HepG2 (cell line): ENCODE measurements around the gene AP2S1. TPM values are rescaled to one million over a fixed set of nuclear protein-coding genes. Genes with fewer than 3 reads are reported as not detected.

Experiments used
- ATAC-seq: fragments of 200-7000 bp; cut with Tn5 transposase; 3 replicates; pipeline ENCODE4 v1.9.1; 2020; ENCODE audit warnings: mild to moderate bottlenecking, moderate library complexity
- BruUV-seq: library from RNA; stranded (reverse); fragments of 400-500 nt; replicated peaks from 2 replicates; lab custom pipeline; 2021; lab: Mats Ljungman, UMichigan
- CTCF ChIA-PET: fragments of 300-600 bp; formaldehyde crosslinking; extraction: SDS; loops from one replicate; lab custom pipeline; 2021; ENCODE audit warnings: low total read pairs, inconsistent platforms, low intra/inter-chr PET ratio; lab: Yijun Ruan, JAX
- POLR2A ChIA-PET: fragments of 350-600 bp; sonication (Branson Sonifier 250); formaldehyde crosslinking; loops from one replicate; lab custom pipeline; 2020; ENCODE audit warnings: antibody characterized with exemption, inconsistent platforms; lab: Yijun Ruan, JAX
- DNase-seq: peaks from one replicate; pipeline ENCODE4 v3.0.0-alpha.2; 2015; ENCODE audit warnings: low spot score
- FAIRE-seq: peaks from 3 replicates; lab custom pipeline; 2011; peaks lifted over from hg19 to GRCh38; lab: Jason Lieb, UNC
- H2AFZ ChIP-seq: one replicate; pipeline ENCODE4 v1.6.1; 2011; ENCODE audit warnings: low read length, inconsistent platforms
- H3K27ac ChIP-seq: fragments of 300-600 bp; 3 replicates; pipeline ENCODE4 v1.8.0; 2011; ENCODE audit warnings: mixed run types, mild to moderate bottlenecking, mixed read lengths, low read length, inconsistent platforms; ENCODE audit not compliant: insufficient read depth; ENCODE audit errors: extremely low read length
- H3K27me3 ChIP-seq, 2 experiments: fragments of 200-600 bp in 1 of 2; 2 replicates in 1 of 2; 3 replicates in 1 of 2; pipeline versions ENCODE4 v1.6.0 to v1.8.0; 2011; ENCODE audit warnings: low read length in 2 of 2, mild to moderate bottlenecking in 2 of 2, moderate library complexity in 2 of 2, inconsistent platforms in 1 of 2; ENCODE audit not compliant: insufficient read depth in 2 of 2, control insufficient read depth in 1 of 2
- H3K36me3 ChIP-seq, 2 experiments: fragments of 200-600 bp in 1 of 2; replicated peaks in 1 of 2; 2 replicates in 1 of 2; 3 replicates in 1 of 2; pipeline versions ENCODE4 v1.5.1 to v1.8.0; 2011; ENCODE audit warnings: low read length in 2 of 2, inconsistent platforms in 1 of 2; ENCODE audit not compliant: insufficient read depth in 2 of 2, control insufficient read depth in 1 of 2
- H3K4me1 ChIP-seq: 2 replicates; pipeline ENCODE4 v1.5.1; 2012; ENCODE audit warnings: low read length, inconsistent platforms; ENCODE audit not compliant: insufficient read depth
- H3K4me2 ChIP-seq: 2 replicates; pipeline ENCODE4 v1.6.0; 2011; ENCODE audit warnings: low read depth, low read length, inconsistent platforms
- H3K4me3 ChIP-seq, 3 experiments: fragments of 200-600 bp in 1 of 3; sonication (generic), shearing (Covaris generic) in 1 of 3; replicated peaks in 1 of 3; 2 replicates each; pipeline ENCODE4 v1.5.1; 2011 to 2016; ENCODE audit warnings: low read length in 3 of 3, inconsistent platforms in 2 of 3, low read depth in 2 of 3, mild to moderate bottlenecking in 2 of 3, control low read depth in 1 of 3, mixed read lengths in 1 of 3; ENCODE audit not compliant: insufficient read depth in 1 of 3
- H3K79me2 ChIP-seq: one replicate; pipeline ENCODE4 v1.6.1; 2011; ENCODE audit warnings: low read length, inconsistent platforms; ENCODE audit not compliant: insufficient read depth
- H3K9ac ChIP-seq: 2 replicates; pipeline ENCODE4 v1.6.0; 2011; ENCODE audit warnings: mild to moderate bottlenecking, low read depth, low read length, inconsistent platforms; ENCODE audit not compliant: insufficient read depth
- H3K9me3 ChIP-seq: 2 replicates; pipeline ENCODE4 v1.5.1; 2012; ENCODE audit warnings: mild to moderate bottlenecking, low read length
- H4K20me1 ChIP-seq: 2 replicates; pipeline ENCODE4 v1.6.0; 2011; ENCODE audit warnings: inconsistent platforms, mild to moderate bottlenecking, low read length, moderate library complexity; ENCODE audit not compliant: insufficient read depth
- HNRNPUL1 ChIP-seq: fragments of 200-400 bp; formaldehyde crosslinking; IDR thresholded peaks from 2 replicates; pipeline ENCODE4 v1.6.1; 2017; ENCODE audit warnings: low read depth, mild to moderate bottlenecking, low read length, moderate library complexity
- MTA1 ChIP-seq: sonication (generic); formaldehyde crosslinking; IDR thresholded peaks from 2 replicates; pipeline ENCODE4 v1.4.0; 2020; ENCODE audit warnings: missing genetic modification reagents, mild to moderate bottlenecking, borderline replicate concordance
- POLR2A ChIP-seq, 2 experiments: IDR thresholded peaks; 2 replicates each; pipeline ENCODE4 v1.6.1; 2011; ENCODE audit warnings: low read depth in 2 of 2, low read length in 2 of 2, mild to moderate bottlenecking in 1 of 2, moderate library complexity in 1 of 2; ENCODE audit not compliant: insufficient read depth in 1 of 2
- XRCC5 ChIP-seq: fragments of 200-400 bp; formaldehyde crosslinking; optimal IDR thresholded peaks from 2 replicates; pipeline ENCODE3; 2017; ENCODE audit warnings: mild to moderate bottlenecking, low read length
- WGBS: methylation state at CpG from one replicate; pipeline ENCODE4 v1.1.6; 2017; ENCODE audit warnings: low lambda C conversion rate; 5-methylcytosine and 5-hydroxymethylcytosine counted together
- in situ Hi-C: cut with HindIII; loops from 2 replicates; pipeline ENCODE4 v1.10.0; 2017; ENCODE audit warnings: low pct_unique_long_range_greater_than_20kb; ENCODE audit not compliant: extremely low pct_ligation_motif_present
- intact Hi-C: fragments of 100-400 bp; cut with micrococcal nuclease; formaldehyde crosslinking; loops from one replicate; pipeline ENCODE4 v1.10.0; 2022; ENCODE audit not compliant: unreplicated experiment
- polyA plus RNA-seq, 8 experiments: library from polyadenylated mRNA; depleted of rRNA in 3 of 8; stranded (reverse) in 7 of 8; unstranded in 1 of 8; fragments of >200 nt; fragmentation: Illumina TruSeq in 4 of 8; extraction: Trizol in 4 of 8; gene quantifications; 2 replicates each; pipeline versions ENCODE4 v1.2.1 to v1.2.3, GENCODE V29; 2011 to 2016; ENCODE audit warnings: low read depth in 4 of 8, missing spikeins in 1 of 8, mixed read lengths in 1 of 8; ENCODE audit not compliant: insufficient read depth in 1 of 8
- total RNA-seq, 5 experiments: library from RNA; depleted of rRNA; stranded (reverse); fragments of >200 nt; fragmentation: Illumina TruSeq; extraction: Trizol; gene quantifications; 2 replicates each; pipeline ENCODE4 v1.2.3, GENCODE V29; 2016; ENCODE audit warnings: low read depth in 1 of 5

The AP2S1 gene
- total and polyA plus RNA-seq, 2 of the 13 experiments (the other 11 are each of a cell fraction or from before 2014, with no cell fraction given): 45.2 to 86.1 TPM

GRCh38 chr19:46862974-46863632, 12.5 kb upstream of the AP2S1 start:
- Histone ChIP-seq H4K20me1 (peaks cover 58% of the 10 kb centered on the region), H3K4me2 (peak overlapping the region; percentile 97), H3K79me2 (peaks cover 68% of the 10 kb centered on the region), H2AFZ (no peak overlapping the region), H3K9ac (peak overlapping the region; percentile 94), H3K9me3 (no peaks in the 10 kb centered on the region), H3K27me3 (no peaks in the 10 kb centered on the region; a peak in 1 of 5 replicates), H3K4me3 (peak overlapping the region; percentile 68 to 95 (median 86)), H3K36me3 (no peaks in the 10 kb centered on the region; a peak in 1 of 5 replicates), H3K4me1 (peaks cover 70% of the 10 kb centered on the region), H3K27ac (peak overlapping the region; percentile 100)
- BruUV-seq: no TSS peak
- 29% methylated on average over 4 of the region's 4 CpGs for WGBS
- ATAC-seq (no peak), DNase-seq (no peak), FAIRE-seq (no peak)
- in situ Hi-C loops (no loop called here), intact Hi-C loops (no loop called here)
- ChIA-PET POLR2A (interaction anchor here (0.7 to 2.7 kb wide), 7 partner anchors 27 to 333 kb away, joined by 3 to 25 read pairs (median 4); no protein-coding TSS in a partner anchor), CTCF (no interaction called here)
- TF ChIP-seq XRCC5 (peak; percentile 9), HNRNPUL1 (no peak)

DNA sequence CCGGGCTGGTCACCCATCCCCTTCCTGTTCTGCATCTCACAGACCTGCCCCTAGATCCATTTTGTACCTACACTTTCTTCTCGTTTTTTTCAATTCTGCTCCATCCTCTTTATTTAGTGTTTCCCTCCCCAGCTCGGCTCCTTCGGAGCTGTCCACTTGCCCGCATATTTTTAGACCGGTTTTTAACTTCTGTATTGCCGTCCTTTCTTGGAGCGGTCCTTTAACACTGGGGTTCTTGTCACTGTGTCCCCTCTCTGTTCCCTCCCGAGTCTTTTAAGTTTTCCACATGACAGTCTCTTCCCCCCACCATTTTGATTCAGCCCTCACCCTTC, 11.8 kb upstream of the AP2S1 start:
- H3K9me3 ChIP-seq: no peaks in the 10 kb centered on the region
- no TSS peak for BruUV-seq
- H3K27ac ChIP-seq: peak overlapping the region; percentile 100
- H3K79me2 ChIP-seq: peaks cover 61% of the 10 kb centered on the region
- ChIA-PET CTCF (no interaction called here), POLR2A (interaction anchor here (1.3 to 2.7 kb wide), 4 partner anchors 28 to 123 kb away, joined by 3 to 25 read pairs (median 4); partner anchors contain the start of gene SLC1A5)
- H3K4me3 ChIP-seq: peak overlapping the region; percentile 68 to 95 (median 86)
- intact Hi-C loops (no loop called here), in situ Hi-C loops (no loop called here)
- no peak for DNase-seq
- FAIRE-seq: no peak
- WGBS: 10% methylated on average over 9 of the region's 9 CpGs
- H3K9ac ChIP-seq: peak overlapping the region; percentile 94
- H3K27me3 ChIP-seq: no peaks in the 10 kb centered on the region; a peak in 1 of 5 replicates
- H3K4me2 ChIP-seq: peak overlapping the region; percentile 97
- H3K4me1 ChIP-seq: peaks cover 68% of the 10 kb centered on the region
- peaks cover 53% of the 10 kb centered on the region for H4K20me1 ChIP-seq
- TF ChIP-seq MTA1 (no peak), POLR2A (IDR thresholded peaks at IDR 0.05; ENCODE audit: insufficient read depth in 1 of 2, low read depth in 2 of 2, low read length in 2 of 2) (0 out of 4 replicates have a peak, but pooled peaks of 1 of the 2 experiments have one; percentile 6)
- H2AFZ ChIP-seq: no peak overlapping the region
- no peak for ATAC-seq
- H3K36me3 ChIP-seq: no peaks in the 10 kb centered on the region; a peak in 1 of 5 replicates
